CD4-positive, alpha-beta T cell (primary cell): ENCODE results near the gene RIPK1. TPM values are rescaled to one million over a fixed set of nuclear protein-coding genes. Genes with fewer than 3 reads are reported as not detected.
"Not testable (repeated sequence)": the region's sequence is repeated elsewhere in the genome, so short reads cannot be mapped to it uniquely, and the experiment has no call there.

Source experiments
- ATAC-seq: fragments of 200-7000 bp; cut with Tn5 transposase; one replicate; pipeline ENCODE4 v1.10.0; 2022; ENCODE audit warnings: mild to moderate bottlenecking; ENCODE audit not compliant: poor library complexity
- CTCF ChIA-PET: fragments of 350-600 bp; sonication (Branson Sonifier 250); formaldehyde crosslinking; loops from one replicate; lab custom pipeline; 2021; ENCODE audit warnings: antibody characterized with exemption, inconsistent platforms; lab: Charles Lee
- POLR2A ChIA-PET: fragments of 350-600 bp; sonication (Branson Sonifier 250); formaldehyde crosslinking; loops from one replicate; lab custom pipeline; 2021; ENCODE audit warnings: antibody characterized with exemption, inconsistent platforms; lab: Charles Lee
- DNase-seq, 14 experiments: peaks; one replicate each; pipeline ENCODE4 v3.0.0-alpha.2; 2013 to 2020; ENCODE audit warnings: mixed read lengths in 2 of 14
- H3K27ac ChIP-seq, 2 donors: one replicate each; pipeline versions ENCODE4 v1.5.1 to v1.7.0; 2013; ENCODE audit warnings: low read length in 2 of 2, low read depth in 1 of 2, mild to moderate bottlenecking in 1 of 2
- H3K27me3 ChIP-seq, 2 experiments: 1 replicate in 1 of 2; 2 replicates in 1 of 2; pipeline versions ENCODE4 v1.6.1 to v1.7.0; 2013; ENCODE audit warnings: low read length in 2 of 2, control low read depth in 1 of 2, mild to moderate bottlenecking in 1 of 2, moderate library complexity in 1 of 2; ENCODE audit not compliant: insufficient read depth in 2 of 2, control insufficient read depth in 1 of 2
- H3K36me3 ChIP-seq: one replicate; pipeline ENCODE4 v1.6.1; 2013; ENCODE audit warnings: low read length, control low read depth; ENCODE audit not compliant: insufficient read depth
- H3K4me1 ChIP-seq: one replicate; pipeline ENCODE4 v1.6.1; 2013; ENCODE audit warnings: low read length, control low read depth; ENCODE audit not compliant: insufficient read depth
- H3K4me3 ChIP-seq: one replicate; pipeline ENCODE4 v1.5.1; 2013; ENCODE audit warnings: mild to moderate bottlenecking, low read length, moderate library complexity
- H3K9me3 ChIP-seq, 2 experiments: 1 replicate in 1 of 2; 2 replicates in 1 of 2; pipeline versions ENCODE4 v1.6.1 to v1.7.0; 2013; ENCODE audit warnings: low read length in 2 of 2, mild to moderate bottlenecking in 2 of 2, control low read depth in 1 of 2, moderate library complexity in 1 of 2; ENCODE audit not compliant: control insufficient read depth in 1 of 2, insufficient read depth in 1 of 2
- H3K27ac Mint-ChIP-seq: one replicate; pipeline ENCODE4 v1.8.0; 2020; ENCODE audit warnings: mixed read lengths
- H3K27me3 Mint-ChIP-seq: one replicate; pipeline ENCODE4 v1.8.0; 2021; ENCODE audit warnings: mixed read lengths
- H3K36me3 Mint-ChIP-seq: one replicate; pipeline ENCODE4 v1.8.0; 2021; ENCODE audit warnings: low read depth, mixed read lengths
- H3K4me1 Mint-ChIP-seq: one replicate; pipeline ENCODE4 v1.8.0; 2021; ENCODE audit warnings: low read depth, mixed read lengths
- H3K4me3 Mint-ChIP-seq: one replicate; pipeline ENCODE4 v1.8.0; 2020; ENCODE audit warnings: mild to moderate bottlenecking, mixed read lengths
- H3K9me3 Mint-ChIP-seq: one replicate; pipeline ENCODE4 v1.8.0; 2020; ENCODE audit warnings: mixed read lengths
- CTCF ChIP-seq: fragments of 200-600 bp; IDR thresholded peaks from one replicate; pipeline ENCODE4 v1.8.0; 2022; ENCODE audit warnings: antibody characterized with exemption, mild to moderate bottlenecking
- intact Hi-C, 2 experiments: fragments of 100-400 bp; cut with DNase I in 1 of 2; cut with micrococcal nuclease in 1 of 2; formaldehyde crosslinking; loops; one replicate each; pipeline versions ENCODE4 v1.15.1 to v1.9.0; 2023 to 2025; cut with DNase I, micrococcal nuclease
- total RNA-seq, 174 experiments: library from RNA in 2 of 174; stranded (reverse) in 2 of 174; gene quantifications; one replicate each; pipeline ENCODE4 v1.2.3 and lab custom pipeline; 2021 to 2026

RIPK1 gene
- total RNA-seq, 2 experiments from 2014 or later: 17.2 to 17.3 TPM

DNA sequence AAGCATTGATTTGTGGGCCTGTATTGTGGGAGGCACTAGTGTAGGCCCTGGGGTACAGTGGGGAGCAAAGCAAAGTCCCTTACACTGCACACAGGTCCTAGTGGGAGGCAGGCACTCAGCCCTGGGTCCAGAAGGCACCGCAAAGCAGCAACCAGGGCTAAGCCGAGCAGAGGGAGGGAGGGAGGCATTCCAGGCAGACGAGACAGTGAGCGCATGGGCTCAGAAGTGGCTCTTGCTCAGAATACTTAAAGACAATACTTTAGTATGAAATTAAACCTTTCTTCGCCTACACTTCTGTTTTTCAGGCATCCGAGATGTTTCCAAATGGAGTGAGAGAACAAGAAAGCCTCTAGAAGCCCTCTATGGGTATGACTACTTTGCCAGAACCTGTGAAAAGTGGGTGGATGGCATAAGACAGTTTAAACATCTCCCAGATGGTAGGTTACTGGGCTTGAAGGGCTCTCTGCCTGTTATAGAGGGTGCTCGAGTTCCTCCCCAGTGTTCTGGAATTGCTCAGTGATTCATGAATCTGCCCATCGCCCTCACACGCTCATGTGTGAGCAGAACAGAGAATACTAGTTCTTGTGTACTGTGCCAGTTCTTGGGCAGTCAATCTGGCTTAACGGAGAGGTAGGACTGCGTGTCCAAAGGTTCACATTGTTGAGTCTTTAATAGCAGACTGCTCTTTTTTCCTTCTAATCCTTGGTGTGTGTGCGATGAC, 68.9 kb downstream of the RIPK1 start:
- no peaks in the 10 kb centered on the region for H3K4me1 Mint-ChIP-seq
- no peaks in the 10 kb centered on the region for H3K27me3 Mint-ChIP-seq
- intact Hi-C loops: no loop called here
- peaks cover 80% of the 10 kb centered on the region for H3K36me3 Mint-ChIP-seq
- Histone ChIP-seq H3K27ac (no peak overlapping the region), H3K9me3 (no peaks in the 10 kb centered on the region), H3K36me3 (peaks cover 16% of the 10 kb centered on the region), H3K27me3 (no peaks in the 10 kb centered on the region), H3K4me3 (no peak overlapping the region), H3K4me1 (no peaks in the 10 kb centered on the region)
- ATAC-seq (no peak), DNase-seq (no peak)
- ChIA-PET CTCF (no interaction called here), POLR2A (no interaction called here)
- no peak for TF ChIP-seq CTCF
- H3K27ac Mint-ChIP-seq: no peak overlapping the region
- no peaks in the 10 kb centered on the region for H3K9me3 Mint-ChIP-seq
- H3K4me3 Mint-ChIP-seq: no peak overlapping the region

GRCh38 chr6:3137873-3138272, 69.6 kb downstream of the RIPK1 start:
- H3K36me3 ChIP-seq: peaks cover 16% of the 10 kb centered on the region
- H3K27ac Mint-ChIP-seq, H3K4me1 ChIP-seq, H3K9me3 Mint-ChIP-seq, H3K4me1 Mint-ChIP-seq, POLR2A ChIA-PET, H3K27ac ChIP-seq, ATAC-seq, H3K4me3 ChIP-seq, H3K9me3 ChIP-seq, H3K4me3 Mint-ChIP-seq, intact Hi-C loops, CTCF ChIA-PET, H3K27me3 ChIP-seq, DNase-seq, H3K27me3 Mint-ChIP-seq: not testable (repeated sequence)
- H3K36me3 Mint-ChIP-seq: peaks cover 79% of the 10 kb centered on the region

- H3K4me3 ChIP-seq: no peak overlapping the region
- H3K9me3 ChIP-seq: no peaks in the 10 kb centered on the region
- no peaks in the 10 kb centered on the region for H3K27me3 Mint-ChIP-seq
- H3K36me3 ChIP-seq: peaks cover 16% of the 10 kb centered on the region
- intact Hi-C loops: no loop called here
- no peaks in the 10 kb centered on the region for H3K4me1 ChIP-seq
- DNase-seq (no peak), ATAC-seq (no peak)
- no peak overlapping the region for H3K27ac ChIP-seq
- H3K4me3 Mint-ChIP-seq: no peak overlapping the region
- H3K4me1 Mint-ChIP-seq: no peaks in the 10 kb centered on the region
- no peak for TF ChIP-seq CTCF
- POLR2A ChIA-PET: no interaction called here
- H3K27me3 ChIP-seq: no peaks in the 10 kb centered on the region
- CTCF ChIA-PET: no interaction called here
- no peak overlapping the region for H3K27ac Mint-ChIP-seq
- no peaks in the 10 kb centered on the region for H3K9me3 Mint-ChIP-seq
- peaks cover 79% of the 10 kb centered on the region for H3K36me3 Mint-ChIP-seq
These were observed 70.0 kb downstream of the RIPK1 start for GRCh38 chr6:3138341-3138740.
